Heart right ventricle (tissue), 16 donors: ENCODE results near the gene ADO. TPM values are rescaled to one million over a fixed set of nuclear protein-coding genes. Genes with fewer than 3 reads are reported as not detected.

Source experiments
- ATAC-seq, 8 donors: fragments of 200-7000 bp; cut with Tn5 transposase; one replicate each; pipeline ENCODE4 v1.9.1; 2020; ENCODE audit warnings: mild to moderate bottlenecking in 8 of 8, moderate library complexity in 8 of 8, moderate number of reproducible peaks in 1 of 8
- DNase-seq, 2 donors: peaks; one replicate each; pipeline ENCODE4 v3.0.0-alpha.2; 2020
- H3K27ac ChIP-seq, 10 donors: fragments of 200-600 bp; sonication (generic) in 2 of 10; one replicate each; pipeline versions ENCODE4 v1.5.0 to v1.8.0; 2020 to 2022; ENCODE audit warnings: mild to moderate bottlenecking in 3 of 10
- H3K27me3 ChIP-seq, 7 donors: fragments of 200-600 bp; one replicate each; pipeline ENCODE4 v1.8.0; 2021 to 2022; ENCODE audit warnings: mild to moderate bottlenecking in 2 of 7
- H3K36me3 ChIP-seq, 9 donors: fragments of 200-600 bp; sonication (generic) in 1 of 9; one replicate each; pipeline versions ENCODE4 v1.5.0 to v1.8.0; 2020 to 2022; ENCODE audit warnings: mild to moderate bottlenecking in 2 of 9
- H3K4me1 ChIP-seq, 9 donors: fragments of 200-600 bp; sonication (generic) in 1 of 9; one replicate each; pipeline versions ENCODE4 v1.5.0 to v1.8.0; 2020 to 2022; ENCODE audit warnings: mild to moderate bottlenecking in 4 of 9
- H3K4me3 ChIP-seq, 10 donors: fragments of 200-600 bp; sonication (generic) in 2 of 10; one replicate each; pipeline versions ENCODE4 v1.5.0 to v1.8.0; 2020 to 2022; ENCODE audit warnings: mild to moderate bottlenecking in 7 of 10, moderate library complexity in 2 of 10
- H3K9me3 ChIP-seq, 11 donors: fragments of 200-600 bp in 10 of 11; sonication (generic) in 2 of 11; one replicate each; pipeline versions ENCODE4 v1.5.0 to v1.8.0; 2013 to 2022; ENCODE audit warnings: mild to moderate bottlenecking in 2 of 11, control low read depth in 1 of 11, moderate library complexity in 1 of 11
- CTCF ChIP-seq, 9 donors: fragments of 200-600 bp; sonication (generic) in 2 of 9; IDR thresholded peaks; one replicate each; pipeline versions ENCODE4 v1.5.0 to v1.8.0; 2021 to 2022; ENCODE audit warnings: antibody characterized with exemption in 9 of 9, mild to moderate bottlenecking in 5 of 9, moderate library complexity in 1 of 9
- WGBS, 2 donors: extraction: QIAGEN DNeasy Blood & Tissue Kit; methylation state at CpG; one replicate each; pipeline ENCODE4 v1.1.7; 2013; ENCODE audit warnings: inconsistent platforms in 1 of 2; 5-methylcytosine and 5-hydroxymethylcytosine counted together
- intact Hi-C, 10 donors: fragments of 100-400 bp; cut with DNase I; formaldehyde crosslinking; loops; one replicate each; pipeline versions ENCODE4 v1.11.1 to v1.14.2; 2022
- polyA plus RNA-seq, 2 donors: library from polyadenylated mRNA; stranded (reverse); fragments of 200-250 nt; gene quantifications; one replicate each; pipeline ENCODE4 v1.2.3, GENCODE V29; 2013
- total RNA-seq, 10 donors: library from RNA; stranded (reverse); fragmentation: NEBNext Ultra II Directional in 3 of 10; extraction: Animal tissue kit (Norgen Biotek cat#: 25700) in 3 of 10; gene quantifications; one replicate each; pipeline versions ENCODE4 v1.2.1 to v1.2.4, GENCODE V29; 2021 to 2023
- donor health status: Arrhythmogenic right ventricular cardiomyopathy.
- donor health status: ischemic (EF 13 %, LVEDD 7.1; RV severe dilation, severe dysfunction).
- donor health status: healthy with polysubstance abuse.
- donor health status: DM: no; HTN: yes; CAD: no.
- donor health status: DM: no; HTN: no; CAD: no.
- donor health status: ischemic (EF 25% LVEDD 6.9; RV normal size, moderate dysfunction).
- donor health status: ischemic (EF 25% LVEDD 5.7; RV mildly dilated, moderate dysfunction).
- donor health status: healthy.
- donor health status: DM: yes; HTN: yes; CAD: no.
- donor health status: Ischemic cardiomyopathy.
- donor health status: ischemic (EF 35%, LVEDD 5.7; RV mildly dilated, moderate dysfunction).
- donor health status: nonischemic (EF 11% LVEDD 7.7; RV severe dilation, severe dysfunction).
- donor health status: DM: yes; HTN: yes; CAD: no.
- donor health status: PGD.
- donor health status: ischemic (EF 29% LVEDD 5.4; RV normal size, mild dysfunction).
- donor health status: nonischemic (EF 23%, LVEDD 6.1; RV moderate dilation, normal function).

Gene ADO
- total and polyA plus RNA-seq, 12 donors, result 5.1 to 21.0 (median 17.0) TPM

- intact Hi-C loops, result loop anchor here in 7 of 10 donors (10.0 kb wide), 4 partner anchors 196 to 376 kb away; no protein-coding TSS in a partner anchor
- WGBS, 2 donors, result 91 to 95% methylated on average over 8 of the region's 8 CpGs
- Histone ChIP-seq H3K36me3 (peaks cover 0 to 31% (median 0%) of the 10 kb centered on the region in 9 donors), H3K27me3 (peaks cover 0 to 23% (median 18%) of the 10 kb centered on the region in 7 donors), H3K27ac (no peak overlapping the region), H3K4me1 (peaks cover 3 to 60% (median 42%) of the 10 kb centered on the region in 9 donors), H3K9me3 (no peaks in the 10 kb centered on the region), H3K4me3 (no peak overlapping the region)
- no peak for ATAC-seq
- no peak for TF ChIP-seq CTCF (IDR thresholded peaks at IDR 0.05)
- DNase-seq, result no peak
Observed at GRCh38 chr10:62810156-62810902, 5.8 kb downstream of the ADO start.

GRCh38 chr10:62811159-62811875 lies 6.8 kb downstream of the ADO start:
- no peak for DNase-seq
- H3K4me1 ChIP-seq, result peaks cover 0 to 58% (median 42%) of the 10 kb centered on the region in 9 donors
- no peak for ATAC-seq

GRCh38 chr10:62812672-62813439 lies 8.3 kb downstream of the ADO start:
- Histone ChIP-seq H3K36me3 (peaks cover 0 to 19% (median 0%) of the 10 kb centered on the region in 9 donors), H3K9me3 (no peaks in the 10 kb centered on the region), H3K27ac (no peak overlapping the region), H3K4me1 (peaks cover 0 to 48% (median 33%) of the 10 kb centered on the region in 9 donors), H3K27me3 (peaks cover 0 to 31% (median 23%) of the 10 kb centered on the region in 7 donors), H3K4me3 (no peak overlapping the region)
- DNase-seq, result no peak
- WGBS, 2 donors, result 88 to 96% methylated on average over 13 of the region's 13 CpGs
- ATAC-seq, result no peak
- no peak for TF ChIP-seq CTCF (IDR thresholded peaks at IDR 0.05)
- intact Hi-C loops, result loop anchor here in 7 of 10 donors (10.0 kb wide), 4 partner anchors 198 to 378 kb away; no protein-coding TSS in a partner anchor

More at GRCh38 chr10:62811159-62811875, 6.8 kb downstream of the ADO start:
- Histone ChIP-seq H3K27ac (no peak overlapping the region), H3K4me3 (no peak overlapping the region), H3K36me3 (peaks cover 0 to 31% (median 0%) of the 10 kb centered on the region in 9 donors), H3K9me3 (no peaks in the 10 kb centered on the region), H3K27me3 (peaks cover 0 to 31% (median 23%) of the 10 kb centered on the region in 7 donors)
- intact Hi-C loops, result loop anchor here in 7 of 10 donors (10.0 kb wide), 4 partner anchors 197 to 377 kb away; no protein-coding TSS in a partner anchor
- 92 to 95% methylated on average over 10 of the region's 10 CpGs for WGBS, 2 donors
- no peak for TF ChIP-seq CTCF (IDR thresholded peaks at IDR 0.05)
